Measurements from ENCODE around the gene ACOX3. TPM values are rescaled to one million over a fixed set of nuclear protein-coding genes. Genes with fewer than 3 reads are reported as not detected.
A peak's percentile ranks its signal among the peaks of the same experiment; 100 is the strongest.

The ACOX3 gene
- total RNA-seq, 1 experiment from 2014 or later: 12.2 TPM

DNA sequence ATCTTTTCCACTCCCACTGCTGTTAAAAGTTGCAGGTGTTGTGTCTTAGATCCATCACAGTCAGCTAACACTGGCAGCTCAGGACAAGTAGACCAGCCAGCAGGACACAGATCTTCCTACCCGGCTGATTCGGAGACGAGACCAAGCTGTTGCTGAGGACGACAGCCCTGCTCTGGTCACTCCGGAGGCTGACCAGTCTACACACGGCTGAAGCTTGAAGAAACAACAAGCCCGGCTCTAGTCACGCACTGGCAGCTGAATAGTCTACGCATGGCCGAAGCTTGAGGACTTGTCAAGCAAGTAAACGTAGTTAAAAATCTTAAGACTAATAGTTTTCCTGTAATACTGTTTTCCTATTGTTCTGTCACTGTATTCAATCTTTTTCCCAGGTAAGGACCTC is 1.8 kb downstream of the ACOX3 start:
- ChIA-PET CTCF (no interaction called here), POLR2A (ENCODE audit: unreplicated experiment) (no interaction called here)
- no peaks in the 10 kb centered on the region for H3K9me3 ChIP-seq (ENCODE audit: low read length)
- peaks cover 23% of the 10 kb centered on the region for H3K4me1 ChIP-seq (ENCODE audit: insufficient read depth, low read length)
- DNase-seq (no peak), ATAC-seq (0 out of 2 replicates have a peak, but pooled peaks have one; percentile 12)
- peak overlapping the region; percentile 29; the same call in 1 of the 2 replicates for H3K4me3 ChIP-seq (ENCODE audit: low read length)
- H3K79me2 ChIP-seq (ENCODE audit: low read length): peaks cover 52% of the 10 kb centered on the region
- no peak overlapping the region for H3K27ac ChIP-seq (ENCODE audit: low read length)
- no peaks in the 10 kb centered on the region for H3F3A ChIP-seq (ENCODE audit: low read length, unreplicated experiment)
- H3K4me2 ChIP-seq (ENCODE audit: low read length): peak overlapping the region; percentile 98
- intact Hi-C loops (cut with micrococcal nuclease): no loop called here
- H3K27me3 ChIP-seq (ENCODE audit: low read length): no peaks in the 10 kb centered on the region
- no TSS peak for BruUV-seq (replicated peaks)
- no peak overlapping the region for H2AFZ ChIP-seq (ENCODE audit: low read length)
- H3K9me2 ChIP-seq (replicated peaks; ENCODE audit: low read length): no peaks in the 10 kb centered on the region
- H3K36me3 ChIP-seq (ENCODE audit: low read depth, low read length): no peaks in the 10 kb centered on the region
- peaks cover 11% of the 10 kb centered on the region; the same call in 1 of the 2 replicates for H4K20me1 ChIP-seq (ENCODE audit: low read length)
- TF ChIP-seq CTCF (conservative IDR thresholded peaks at IDR 0.05; ENCODE audit: low read depth, low read length) (no peak), EZH2 (IDR thresholded peaks at IDR 0.05; ENCODE audit: low read length, unreplicated experiment) (no peak), EZH2phosphoT487 (IDR thresholded peaks at IDR 0.05; ENCODE audit: borderline replicate concordance, low read length) (no peak)
- H3K9ac ChIP-seq (ENCODE audit: low read length): no peak overlapping the region

- no peak overlapping the region for H2AFZ ChIP-seq (ENCODE audit: low read length)
- H3K4me1 ChIP-seq (ENCODE audit: insufficient read depth, low read length): peaks cover 13% of the 10 kb centered on the region
- POLR2A ChIA-PET (ENCODE audit: unreplicated experiment): no interaction called here
- H3K4me2 ChIP-seq (ENCODE audit: low read length): no peak overlapping the region
- TF ChIP-seq EZH2 (IDR thresholded peaks at IDR 0.05; ENCODE audit: low read length, unreplicated experiment) (no peak), CTCF (conservative IDR thresholded peaks at IDR 0.05; ENCODE audit: low read depth, low read length) (no peak), EZH2phosphoT487 (IDR thresholded peaks at IDR 0.05; ENCODE audit: borderline replicate concordance, low read length) (no peak)
- ATAC-seq: no peak
- H3K9ac ChIP-seq (ENCODE audit: low read length): no peak overlapping the region
- no peaks in the 10 kb centered on the region for H3K9me3 ChIP-seq (ENCODE audit: low read length)
- H3K27ac ChIP-seq (ENCODE audit: low read length): no peak overlapping the region
- BruUV-seq (replicated peaks): no TSS peak
- CTCF ChIA-PET: no interaction called here
- H3K36me3 ChIP-seq (ENCODE audit: low read depth, low read length): no peaks in the 10 kb centered on the region
- peaks cover 37% of the 10 kb centered on the region for H3K79me2 ChIP-seq (ENCODE audit: low read length)
- 0 out of 2 replicates have a peak, but pooled peaks cover under 1% of the 10 kb centered on the region for H4K20me1 ChIP-seq (ENCODE audit: low read length)
- H3K9me2 ChIP-seq (replicated peaks; ENCODE audit: low read length): no peaks in the 10 kb centered on the region
- H3K27me3 ChIP-seq (ENCODE audit: low read length): no peaks in the 10 kb centered on the region
- no peaks in the 10 kb centered on the region for H3F3A ChIP-seq (ENCODE audit: low read length, unreplicated experiment)
- intact Hi-C loops (cut with micrococcal nuclease): no loop called here
- DNase-seq: no peak
- no peak overlapping the region for H3K4me3 ChIP-seq (ENCODE audit: low read length)
Observed at GRCh38 chr4:8437281-8437680, 3.2 kb downstream of the ACOX3 start.

GRCh38 chr4:8435656-8436121 is 4.8 kb downstream of the ACOX3 start:
- intact Hi-C loops (cut with micrococcal nuclease): no loop called here
- TF ChIP-seq EZH2 (IDR thresholded peaks at IDR 0.05; ENCODE audit: low read length, unreplicated experiment): no peak
- TF ChIP-seq CTCF (conservative IDR thresholded peaks at IDR 0.05; ENCODE audit: low read depth, low read length): no peak
- no peak for TF ChIP-seq EZH2phosphoT487 (IDR thresholded peaks at IDR 0.05; ENCODE audit: borderline replicate concordance, low read length)
- ChIA-PET CTCF (no interaction called here), POLR2A (ENCODE audit: unreplicated experiment) (no interaction called here)
- no peak for ATAC-seq
- no TSS peak for BruUV-seq (replicated peaks)
- Histone ChIP-seq H3F3A (ENCODE audit: low read length, unreplicated experiment) (no peaks in the 10 kb centered on the region), H3K9ac (ENCODE audit: low read length) (no peak overlapping the region), H4K20me1 (ENCODE audit: low read length) (no peaks in the 10 kb centered on the region), H2AFZ (ENCODE audit: low read length) (no peak overlapping the region), H3K9me2 (replicated peaks; ENCODE audit: low read length) (no peaks in the 10 kb centered on the region), H3K79me2 (ENCODE audit: low read length) (peaks cover 21% of the 10 kb centered on the region), H3K27me3 (ENCODE audit: low read length) (no peaks in the 10 kb centered on the region), H3K36me3 (ENCODE audit: low read depth, low read length) (no peaks in the 10 kb centered on the region), H3K4me2 (ENCODE audit: low read length) (no peak overlapping the region), H3K9me3 (ENCODE audit: low read length) (no peaks in the 10 kb centered on the region), H3K27ac (ENCODE audit: low read length) (no peak overlapping the region), H3K4me1 (ENCODE audit: insufficient read depth, low read length) (peaks cover 13% of the 10 kb centered on the region), H3K4me3 (ENCODE audit: low read length) (no peak overlapping the region)
- no peak for DNase-seq
